Type B pancreatic cell (in vitro differentiated cells): ENCODE data around the gene POLD4. TPM values are rescaled to one million over a fixed set of nuclear protein-coding genes. Genes with fewer than 3 reads are reported as not detected.

Experiments used
- DNase-seq: peaks from one replicate; pipeline ENCODE4 v3.0.0; 2021; ENCODE audit warnings: mixed read lengths; ENCODE audit not compliant: unreplicated experiment; ENCODE audit errors: extremely low spot score
- H3K27ac Mint-ChIP-seq: 2 replicates; pipeline ENCODE4 v1.8.0; 2021; ENCODE audit warnings: mild to moderate bottlenecking, mixed read lengths
- H3K27me3 Mint-ChIP-seq: 2 replicates; pipeline ENCODE4 v1.8.0; 2021; ENCODE audit warnings: mixed read lengths
- H3K36me3 Mint-ChIP-seq: 2 replicates; pipeline ENCODE4 v1.8.0; 2021; ENCODE audit warnings: mixed read lengths
- H3K4me1 Mint-ChIP-seq: one replicate; pipeline ENCODE4 v1.8.0; 2021; ENCODE audit warnings: mixed read lengths; ENCODE audit not compliant: unreplicated experiment
- H3K4me3 Mint-ChIP-seq: 2 replicates; pipeline ENCODE4 v1.8.0; 2021; ENCODE audit warnings: mild to moderate bottlenecking, mixed read lengths
- H3K9me3 Mint-ChIP-seq: 2 replicates; pipeline ENCODE4 v1.8.0; 2021; ENCODE audit warnings: mixed read lengths
- total RNA-seq: library from RNA; stranded (reverse); gene quantifications from 2 replicates; pipeline ENCODE4 v1.2.1, GENCODE V29; 2021; ENCODE audit warnings: low replicate concordance
- TF ChIP-seq, protein P1 (sequence below): fragments of 200-600 bp; sonication (generic); conservative IDR thresholded peaks from 2 replicates; pipeline ENCODE4 v1.5.0; 2021; ENCODE audit warnings: antibody characterized with exemption, mild to moderate bottlenecking

POLD4 gene
- total RNA-seq, 1 donor from 2014 or later, result 15.0 TPM

DNA sequence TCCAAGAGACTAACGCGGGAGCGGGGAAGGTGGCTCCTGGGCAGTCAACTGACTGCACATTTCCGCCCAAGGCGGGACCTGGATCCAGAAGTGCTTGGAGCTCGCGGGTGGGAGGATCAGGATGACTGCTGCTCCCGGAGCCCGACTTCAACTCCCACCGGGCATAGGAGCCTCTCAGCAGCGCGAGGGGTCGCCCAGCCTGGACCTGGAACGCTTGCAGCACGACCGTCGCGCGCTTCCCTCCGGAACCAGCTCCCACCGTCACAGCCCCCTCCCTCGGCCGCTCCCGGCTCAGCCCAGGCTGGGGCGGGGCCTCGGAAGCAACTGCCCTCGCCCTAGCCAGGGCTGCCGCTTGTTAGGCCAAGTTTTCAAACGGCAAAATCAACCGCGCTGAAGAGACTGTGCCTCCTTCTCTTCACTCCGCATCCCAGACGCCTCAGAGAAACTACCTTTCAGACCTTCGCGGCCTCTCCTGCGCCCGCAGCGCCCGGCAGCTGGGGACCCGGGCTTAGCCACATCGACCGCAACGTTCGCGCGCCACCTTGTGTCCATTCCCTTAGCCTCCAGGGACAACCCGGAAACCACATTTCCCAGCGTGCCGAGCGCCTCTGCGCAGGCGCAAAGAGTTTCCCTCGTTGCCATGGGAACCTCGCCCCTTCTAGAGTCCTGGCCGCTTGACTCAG, 36.0 kb downstream of the POLD4 start:
- Mint-ChIP-seq H3K27ac (peak overlapping the region; percentile 97), H3K4me3 (peak overlapping the region; percentile 98), H3K27me3 (peaks cover 3% of the 10 kb centered on the region), H3K9me3 (no peaks in the 10 kb centered on the region), H3K4me1 (peaks cover 17% of the 10 kb centered on the region), H3K36me3 (no peaks in the 10 kb centered on the region)
- TF ChIP-seq, protein P1, sequence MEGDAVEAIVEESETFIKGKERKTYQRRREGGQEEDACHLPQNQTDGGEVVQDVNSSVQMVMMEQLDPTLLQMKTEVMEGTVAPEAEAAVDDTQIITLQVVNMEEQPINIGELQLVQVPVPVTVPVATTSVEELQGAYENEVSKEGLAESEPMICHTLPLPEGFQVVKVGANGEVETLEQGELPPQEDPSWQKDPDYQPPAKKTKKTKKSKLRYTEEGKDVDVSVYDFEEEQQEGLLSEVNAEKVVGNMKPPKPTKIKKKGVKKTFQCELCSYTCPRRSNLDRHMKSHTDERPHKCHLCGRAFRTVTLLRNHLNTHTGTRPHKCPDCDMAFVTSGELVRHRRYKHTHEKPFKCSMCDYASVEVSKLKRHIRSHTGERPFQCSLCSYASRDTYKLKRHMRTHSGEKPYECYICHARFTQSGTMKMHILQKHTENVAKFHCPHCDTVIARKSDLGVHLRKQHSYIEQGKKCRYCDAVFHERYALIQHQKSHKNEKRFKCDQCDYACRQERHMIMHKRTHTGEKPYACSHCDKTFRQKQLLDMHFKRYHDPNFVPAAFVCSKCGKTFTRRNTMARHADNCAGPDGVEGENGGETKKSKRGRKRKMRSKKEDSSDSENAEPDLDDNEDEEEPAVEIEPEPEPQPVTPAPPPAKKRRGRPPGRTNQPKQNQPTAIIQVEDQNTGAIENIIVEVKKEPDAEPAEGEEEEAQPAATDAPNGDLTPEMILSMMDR, result peak; percentile 97
- peak; percentile 99 for DNase-seq

DNA sequence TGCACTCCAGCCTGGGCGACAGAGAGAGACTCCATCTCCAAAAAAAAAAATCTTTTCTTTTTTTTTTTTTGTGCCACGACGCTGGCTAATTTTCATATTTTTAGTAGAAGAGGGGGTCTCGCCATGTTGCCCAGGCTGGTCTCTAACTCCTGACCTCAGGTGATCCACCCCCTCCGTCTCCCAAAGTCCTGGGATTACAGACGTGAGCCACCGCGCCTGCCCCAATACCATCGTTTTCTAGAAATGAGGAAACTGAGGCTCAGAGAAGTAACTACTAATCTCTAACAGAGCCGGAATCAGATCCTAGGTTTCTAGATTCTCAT, 36.5 kb downstream of the POLD4 start:
- TF ChIP-seq, protein P1, result no peak
- Mint-ChIP-seq H3K27ac (peak overlapping the region; percentile 97), H3K4me1 (peaks cover 19% of the 10 kb centered on the region), H3K9me3 (no peaks in the 10 kb centered on the region), H3K27me3 (peaks cover 3% of the 10 kb centered on the region), H3K36me3 (no peaks in the 10 kb centered on the region), H3K4me3 (peak overlapping the region; percentile 98)
- no peak for DNase-seq

DNA sequence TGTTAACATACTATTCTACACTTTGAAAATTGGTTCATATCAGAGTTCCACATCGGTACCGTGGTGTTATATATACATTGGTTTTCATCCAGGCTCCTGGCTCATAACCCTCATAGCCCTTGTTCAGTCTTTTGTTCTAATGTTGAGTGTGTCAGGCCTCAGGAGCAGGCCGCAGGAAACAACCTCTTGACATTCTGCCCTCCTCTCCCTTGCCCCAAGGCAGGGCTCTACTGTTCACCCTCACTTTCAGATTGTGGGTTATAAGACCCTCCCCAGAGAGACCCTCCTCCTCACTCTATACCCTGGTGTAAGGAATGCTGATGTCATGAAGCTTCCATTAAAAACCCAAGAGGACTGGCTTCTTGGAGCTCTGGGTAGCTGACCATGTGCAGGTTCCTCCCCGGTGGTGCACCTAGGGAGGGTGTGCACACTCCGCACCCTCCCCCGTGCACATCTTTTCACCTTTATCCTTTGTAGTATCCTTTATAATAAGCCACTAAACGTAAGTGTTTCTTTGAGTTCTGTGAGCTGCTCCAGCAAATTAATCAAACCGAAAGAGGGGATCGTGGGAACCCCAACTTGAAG, 37.9 kb downstream of the POLD4 start:
- H3K27me3 Mint-ChIP-seq, result peaks cover 3% of the 10 kb centered on the region
- peak overlapping the region; percentile 78 for H3K4me3 Mint-ChIP-seq
- DNase-seq, result no peak
- no peaks in the 10 kb centered on the region for H3K36me3 Mint-ChIP-seq
- H3K27ac Mint-ChIP-seq, result peak overlapping the region; percentile 81
- H3K9me3 Mint-ChIP-seq, result no peaks in the 10 kb centered on the region
- TF ChIP-seq, protein P1, result no peak
- H3K4me1 Mint-ChIP-seq, result peaks cover 19% of the 10 kb centered on the region

DNA sequence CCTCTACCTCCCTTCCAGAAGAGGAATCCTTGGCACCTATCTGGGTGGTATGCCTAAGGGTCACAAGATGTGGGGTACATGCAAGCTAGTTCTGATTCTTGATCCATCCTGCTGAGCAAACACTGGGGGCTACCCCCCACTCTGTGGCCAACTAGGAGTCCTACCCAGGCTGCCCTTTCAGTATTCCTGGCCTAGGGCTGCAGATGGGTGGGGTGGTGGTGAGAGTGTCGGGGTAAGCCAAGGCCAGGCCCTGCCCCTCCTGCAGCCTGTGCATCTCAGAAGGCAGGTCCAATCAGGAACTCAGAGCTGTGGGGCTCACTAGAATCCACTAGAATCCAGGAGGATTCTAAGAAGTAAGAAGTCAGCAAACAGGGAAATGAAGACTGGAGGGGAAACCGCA, 39.1 kb downstream of the POLD4 start:
- Mint-ChIP-seq H3K4me3 (peak overlapping the region; percentile 6), H3K36me3 (no peaks in the 10 kb centered on the region), H3K9me3 (no peaks in the 10 kb centered on the region), H3K4me1 (peaks cover 19% of the 10 kb centered on the region), H3K27me3 (peaks cover 3% of the 10 kb centered on the region), H3K27ac (peak overlapping the region; percentile 97)
- DNase-seq, result no peak
- TF ChIP-seq, protein P1, result no peak

DNA sequence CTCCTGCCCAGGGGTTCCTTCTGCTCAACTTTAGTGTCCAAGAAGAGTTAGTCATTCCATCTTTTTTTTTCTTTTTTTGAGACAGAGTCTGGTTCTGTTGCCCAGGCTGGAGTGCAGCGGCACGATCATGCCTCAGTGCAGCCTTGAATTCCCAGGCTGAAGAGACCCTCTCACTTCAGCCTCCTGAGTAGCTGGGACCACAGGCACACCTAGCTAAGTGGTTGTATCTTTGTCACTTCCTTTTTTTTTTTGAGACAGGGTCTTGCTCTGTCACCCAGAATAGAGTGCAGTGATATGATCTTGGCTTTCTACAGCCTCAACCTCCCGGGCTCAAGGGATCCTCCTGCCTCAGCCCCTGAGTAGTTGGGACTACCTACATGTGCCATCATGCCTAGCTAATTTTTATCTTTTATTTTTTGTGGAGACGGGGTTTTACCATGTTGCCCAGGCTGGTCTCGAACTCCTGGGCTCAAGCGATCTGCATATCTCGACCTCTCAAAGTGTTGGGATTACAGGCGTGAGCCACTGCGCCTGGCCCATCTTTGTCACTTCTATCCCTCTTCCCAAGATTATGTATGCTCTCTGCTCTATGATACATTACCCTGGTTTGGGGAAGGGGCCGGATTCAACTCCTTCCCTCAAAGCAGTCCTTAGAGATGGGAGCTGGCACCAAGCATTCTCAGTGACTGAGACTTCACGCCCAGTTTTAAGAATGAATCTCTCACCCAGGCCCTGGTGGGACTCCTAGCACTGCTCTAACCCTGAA, 40.0 kb downstream of the POLD4 start:
- no peak overlapping the region for H3K4me3 Mint-ChIP-seq
- H3K9me3 Mint-ChIP-seq, result no peaks in the 10 kb centered on the region
- H3K36me3 Mint-ChIP-seq, result no peaks in the 10 kb centered on the region
- H3K4me1 Mint-ChIP-seq, result peaks cover 15% of the 10 kb centered on the region
- H3K27me3 Mint-ChIP-seq, result no peaks in the 10 kb centered on the region
- DNase-seq, result no peak
- TF ChIP-seq, protein P1, result no peak
- peak overlapping the region; percentile 97 for H3K27ac Mint-ChIP-seq
